ENCODE results near the gene DIPK1A.
A peak's percentile ranks its signal among the peaks of the same experiment; 100 is the strongest.

Gene DIPK1A

GRCh38 chr1:92831762-92832536, 129.3 kb downstream of the DIPK1A start, which contains the start of gene RPL5:
RPL5 (plus strand) TSS chr1:92832040; CDS start chr1:92832115, 75 bp downstream.
- DNase-seq (ENCODE audit: extremely low read depth, low read depth): peak; percentile 95
- TF ChIP-seq CTCF (IDR thresholded peaks at IDR 0.05; ENCODE audit: low read depth, low read length, missing control alignments): peak; percentile 98
- peak within 1 kb of the TSS; percentile 92 for H3K4me3 ChIP-seq (replicated peaks; ENCODE audit: low read depth, low read length)

- DNase-seq (ENCODE audit: extremely low read depth, low read depth): no peak
- H3K4me3 ChIP-seq (replicated peaks; ENCODE audit: low read depth, low read length): peak overlapping the region; percentile 92
- no peak for TF ChIP-seq CTCF (IDR thresholded peaks at IDR 0.05; ENCODE audit: low read depth, low read length, missing control alignments)
These were observed 129.9 kb downstream of the DIPK1A start for GRCh38 chr1:92831368-92831761.

GRCh38 chr1:92826792-92827191, 134.5 kb downstream of the DIPK1A start:
- no peak for TF ChIP-seq CTCF (IDR thresholded peaks at IDR 0.05; ENCODE audit: low read depth, low read length, missing control alignments)
- H3K4me3 ChIP-seq (replicated peaks; ENCODE audit: low read depth, low read length): no peak overlapping the region
- no peak for DNase-seq (ENCODE audit: extremely low read depth, low read depth)

- no peak overlapping the region for H3K4me3 ChIP-seq (replicated peaks; ENCODE audit: low read depth, low read length)
- no peak for DNase-seq (ENCODE audit: extremely low read depth, low read depth)
- TF ChIP-seq CTCF (IDR thresholded peaks at IDR 0.05; ENCODE audit: low read depth, low read length, missing control alignments): no peak
These were observed 138.4 kb downstream of the DIPK1A start for GRCh38 chr1:92822879-92823278.

GRCh38 chr1:92820551-92820950, 140.7 kb downstream of the DIPK1A start:
- no peak for TF ChIP-seq CTCF (IDR thresholded peaks at IDR 0.05; ENCODE audit: low read depth, low read length, missing control alignments)
- no peak for DNase-seq (ENCODE audit: extremely low read depth, low read depth)
- H3K4me3 ChIP-seq (replicated peaks; ENCODE audit: low read depth, low read length): no peak overlapping the region

- TF ChIP-seq CTCF (IDR thresholded peaks at IDR 0.05; ENCODE audit: low read depth, low read length, missing control alignments): no peak
- DNase-seq (ENCODE audit: extremely low read depth, low read depth): no peak
- H3K4me3 ChIP-seq (replicated peaks; ENCODE audit: low read depth, low read length): no peak overlapping the region
These were observed 141.2 kb downstream of the DIPK1A start for GRCh38 chr1:92820024-92820423.

All from HFF-Myc (cell line).